ENCODE measurements around the gene ANKS1B. TPM values are rescaled to one million over a fixed set of nuclear protein-coding genes. Genes with fewer than 3 reads are reported as not detected.

ANKS1B gene
- total RNA-seq, 1 experiment from 2014 or later: 0.54 TPM

DNA sequence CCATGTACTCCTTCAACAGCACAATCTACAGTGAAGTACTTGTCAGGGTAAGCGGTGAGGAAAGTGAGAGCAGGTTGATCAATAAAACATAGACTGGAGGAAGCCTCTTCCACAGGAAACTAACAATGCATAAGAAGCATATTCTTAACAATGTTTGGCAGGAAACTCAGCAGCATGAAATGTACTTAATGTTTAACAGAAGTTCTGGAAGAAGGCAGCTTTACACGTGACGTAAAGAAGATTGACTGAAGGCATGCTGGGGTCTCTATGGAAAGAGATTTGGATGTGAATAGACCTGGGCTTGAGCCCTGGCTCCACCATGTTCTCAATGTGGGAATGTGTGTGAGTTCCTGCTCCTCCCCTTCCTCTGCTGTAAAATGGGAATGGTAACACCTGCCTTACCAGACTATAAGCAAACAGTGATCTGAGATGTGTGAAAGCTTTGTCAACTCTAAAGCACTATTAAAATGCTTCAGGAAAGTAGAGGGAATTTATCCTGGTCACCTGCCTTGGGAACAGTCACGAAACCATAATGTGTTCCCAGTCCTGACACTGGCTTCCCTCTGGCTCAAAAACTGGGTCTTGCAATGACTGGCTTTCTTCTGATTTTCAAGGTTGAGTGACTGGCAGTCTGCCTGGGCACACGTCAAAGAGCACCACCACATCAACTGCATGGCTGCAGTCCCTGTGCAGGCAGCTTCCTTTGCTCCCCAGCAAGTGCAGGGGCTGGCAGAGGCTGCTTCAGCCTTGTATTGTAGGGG lies 955.0 kb downstream of the ANKS1B start:
- H3K4me2 ChIP-seq (ENCODE audit: low read length): no peak overlapping the region
- CTCF ChIA-PET: no interaction called here
- intact Hi-C loops (cut with micrococcal nuclease): no loop called here
- no peak overlapping the region for H3K4me3 ChIP-seq (replicated peaks in 1 of 2; ENCODE audit: low read depth in 1 of 2, low read length in 2 of 2)
- BruUV-seq (replicated peaks): no TSS peak
- H3K79me2 ChIP-seq (ENCODE audit: insufficient read depth, low read length): no peaks in the 10 kb centered on the region
- ATAC-seq (no peak), DNase-seq (ENCODE audit: low read depth, low spot score) (no peak)
- no peak for TF ChIP-seq YY1 (IDR thresholded peaks at IDR 0.05; ENCODE audit: extremely low read depth, insufficient replicate concordance, low read depth, low read length)
- no peak for TF ChIP-seq ELF1 (IDR thresholded peaks at IDR 0.05; ENCODE audit: borderline replicate concordance, low read depth)
- TF ChIP-seq, protein P1, sequence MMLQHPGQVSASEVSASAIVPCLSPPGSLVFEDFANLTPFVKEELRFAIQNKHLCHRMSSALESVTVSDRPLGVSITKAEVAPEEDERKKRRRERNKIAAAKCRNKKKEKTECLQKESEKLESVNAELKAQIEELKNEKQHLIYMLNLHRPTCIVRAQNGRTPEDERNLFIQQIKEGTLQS (IDR thresholded peaks at IDR 0.05): no peak
- no peak for TF ChIP-seq SP1 (IDR thresholded peaks at IDR 0.05; ENCODE audit: low read depth)
- no peak for TF ChIP-seq JUND (IDR thresholded peaks at IDR 0.05)
- no peak for TF ChIP-seq RAD21 (IDR thresholded peaks at IDR 0.05; ENCODE audit: low read depth)
- no peak for TF ChIP-seq SRF (IDR thresholded peaks at IDR 0.05; ENCODE audit: low read depth)
- no peak for TF ChIP-seq ZNF274 (IDR thresholded peaks at IDR 0.05; ENCODE audit: low read depth, low read length)
- TF ChIP-seq, protein P2, sequence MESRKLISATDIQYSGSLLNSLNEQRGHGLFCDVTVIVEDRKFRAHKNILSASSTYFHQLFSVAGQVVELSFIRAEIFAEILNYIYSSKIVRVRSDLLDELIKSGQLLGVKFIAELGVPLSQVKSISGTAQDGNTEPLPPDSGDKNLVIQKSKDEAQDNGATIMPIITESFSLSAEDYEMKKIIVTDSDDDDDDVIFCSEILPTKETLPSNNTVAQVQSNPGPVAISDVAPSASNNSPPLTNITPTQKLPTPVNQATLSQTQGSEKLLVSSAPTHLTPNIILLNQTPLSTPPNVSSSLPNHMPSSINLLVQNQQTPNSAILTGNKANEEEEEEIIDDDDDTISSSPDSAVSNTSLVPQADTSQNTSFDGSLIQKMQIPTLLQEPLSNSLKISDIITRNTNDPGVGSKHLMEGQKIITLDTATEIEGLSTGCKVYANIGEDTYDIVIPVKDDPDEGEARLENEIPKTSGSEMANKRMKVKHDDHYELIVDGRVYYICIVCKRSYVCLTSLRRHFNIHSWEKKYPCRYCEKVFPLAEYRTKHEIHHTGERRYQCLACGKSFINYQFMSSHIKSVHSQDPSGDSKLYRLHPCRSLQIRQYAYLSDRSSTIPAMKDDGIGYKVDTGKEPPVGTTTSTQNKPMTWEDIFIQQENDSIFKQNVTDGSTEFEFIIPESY (IDR thresholded peaks at IDR 0.05; ENCODE audit: extremely low read depth, insufficient replicate concordance, low read length): no peak
- TF ChIP-seq SIN3A (IDR thresholded peaks at IDR 0.05; ENCODE audit: low read depth): no peak
- TF ChIP-seq EZH2phosphoT487 (IDR thresholded peaks at IDR 0.05; ENCODE audit: borderline replicate concordance): no peak
- no peak for TF ChIP-seq EZH2 (IDR thresholded peaks at IDR 0.05)
- TF ChIP-seq CBX3 (IDR thresholded peaks at IDR 0.05; ENCODE audit: low read depth): no peak
- no peak for TF ChIP-seq EGR1 (IDR thresholded peaks at IDR 0.05; ENCODE audit: low read depth)
- TF ChIP-seq, protein P3, sequence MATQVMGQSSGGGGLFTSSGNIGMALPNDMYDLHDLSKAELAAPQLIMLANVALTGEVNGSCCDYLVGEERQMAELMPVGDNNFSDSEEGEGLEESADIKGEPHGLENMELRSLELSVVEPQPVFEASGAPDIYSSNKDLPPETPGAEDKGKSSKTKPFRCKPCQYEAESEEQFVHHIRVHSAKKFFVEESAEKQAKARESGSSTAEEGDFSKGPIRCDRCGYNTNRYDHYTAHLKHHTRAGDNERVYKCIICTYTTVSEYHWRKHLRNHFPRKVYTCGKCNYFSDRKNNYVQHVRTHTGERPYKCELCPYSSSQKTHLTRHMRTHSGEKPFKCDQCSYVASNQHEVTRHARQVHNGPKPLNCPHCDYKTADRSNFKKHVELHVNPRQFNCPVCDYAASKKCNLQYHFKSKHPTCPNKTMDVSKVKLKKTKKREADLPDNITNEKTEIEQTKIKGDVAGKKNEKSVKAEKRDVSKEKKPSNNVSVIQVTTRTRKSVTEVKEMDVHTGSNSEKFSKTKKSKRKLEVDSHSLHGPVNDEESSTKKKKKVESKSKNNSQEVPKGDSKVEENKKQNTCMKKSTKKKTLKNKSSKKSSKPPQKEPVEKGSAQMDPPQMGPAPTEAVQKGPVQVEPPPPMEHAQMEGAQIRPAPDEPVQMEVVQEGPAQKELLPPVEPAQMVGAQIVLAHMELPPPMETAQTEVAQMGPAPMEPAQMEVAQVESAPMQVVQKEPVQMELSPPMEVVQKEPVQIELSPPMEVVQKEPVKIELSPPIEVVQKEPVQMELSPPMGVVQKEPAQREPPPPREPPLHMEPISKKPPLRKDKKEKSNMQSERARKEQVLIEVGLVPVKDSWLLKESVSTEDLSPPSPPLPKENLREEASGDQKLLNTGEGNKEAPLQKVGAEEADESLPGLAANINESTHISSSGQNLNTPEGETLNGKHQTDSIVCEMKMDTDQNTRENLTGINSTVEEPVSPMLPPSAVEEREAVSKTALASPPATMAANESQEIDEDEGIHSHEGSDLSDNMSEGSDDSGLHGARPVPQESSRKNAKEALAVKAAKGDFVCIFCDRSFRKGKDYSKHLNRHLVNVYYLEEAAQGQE (IDR thresholded peaks at IDR 0.05; ENCODE audit: low read depth): no peak
- TF ChIP-seq POLR2AphosphoS5 (IDR thresholded peaks at IDR 0.05; ENCODE audit: low read depth, low read length): no peak
- RAD21 ChIA-PET (ENCODE audit: low non-redundant PET in 1 of 2, low total read pairs in 2 of 2, uncharacterized antibody in 2 of 2, unreplicated experiment in 2 of 2): no interaction called here
- no peaks in the 10 kb centered on the region for H3K9me3 ChIP-seq (ENCODE audit: control insufficient read depth in 1 of 2, insufficient read depth in 1 of 2, low read depth in 1 of 2, low read length in 2 of 2)
- no peak overlapping the region for H3K9ac ChIP-seq (ENCODE audit: low read length)
- POLR2A ChIA-PET: no interaction called here
- no peak overlapping the region for H3K27ac ChIP-seq (ENCODE audit: low read depth, low read length)
- no peak overlapping the region for H2AFZ ChIP-seq (ENCODE audit: low read depth, low read length, poor library complexity, severe bottlenecking)
- H3K4me1 ChIP-seq (ENCODE audit: control insufficient read depth in 1 of 2, insufficient read depth in 2 of 2, low read length in 2 of 2): no peaks in the 10 kb centered on the region
- H4K20me1 ChIP-seq (ENCODE audit: insufficient read depth): no peaks in the 10 kb centered on the region
- H3K36me3 ChIP-seq (ENCODE audit: control insufficient read depth in 1 of 2, insufficient read depth in 2 of 2, low read length in 2 of 2): no peaks in the 10 kb centered on the region
- no peaks in the 10 kb centered on the region for H3K9me2 ChIP-seq (ENCODE audit: insufficient read depth)
- peaks cover 24% of the 10 kb centered on the region for H3K27me3 ChIP-seq (ENCODE audit: insufficient read depth, low read length)

All from HCT116 (cell line).